GM18502 (cell line): ENCODE data around the gene KSR2.
"Not testable (repeated sequence)": the region's sequence is repeated elsewhere in the genome, so short reads cannot be mapped to it uniquely, and the experiment has no call there.

ENCODE experiments used
- ATAC-seq: cut with Tn5 transposase; IDR thresholded peaks from one replicate; pipeline ENCODE4 v1.9.1; 2021; ENCODE audit warnings: mild to moderate bottlenecking; ENCODE audit not compliant: unreplicated experiment, poor library complexity

The KSR2 gene

DNA sequence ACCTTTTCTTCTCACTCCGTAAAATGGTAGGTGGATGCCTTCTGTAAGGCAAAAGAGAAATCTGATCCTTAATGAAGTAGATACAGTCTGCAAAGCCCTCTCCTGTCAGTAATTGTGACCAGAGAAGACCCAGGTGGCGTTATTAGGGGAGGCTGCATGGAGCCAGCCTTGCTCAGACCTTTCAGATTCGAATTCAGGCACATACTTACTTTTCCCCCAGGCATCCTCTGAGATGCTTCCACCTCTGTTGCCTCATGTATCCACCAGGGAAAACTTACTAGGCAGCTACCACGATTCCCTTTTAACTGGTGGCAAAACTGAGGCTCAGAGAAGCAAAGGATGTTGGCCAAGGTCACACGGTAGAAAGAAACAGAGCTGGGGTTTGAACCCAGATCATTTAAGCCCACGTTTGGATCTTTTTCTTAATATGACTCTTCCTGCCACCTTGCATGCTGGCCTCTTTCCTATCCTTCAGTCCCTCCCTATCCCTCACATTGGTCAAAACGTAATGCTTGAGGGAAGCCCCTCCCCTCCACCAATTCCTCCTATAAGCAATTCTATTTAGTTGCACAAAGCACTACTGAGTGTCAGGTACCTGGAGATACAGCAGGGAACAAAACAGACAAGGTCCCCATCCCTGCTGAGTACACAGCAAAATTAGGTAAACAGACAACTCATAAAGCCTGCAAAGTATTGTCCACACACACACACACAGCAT is 179.4 kb downstream of the KSR2 start:
- ATAC-seq: no peak

DNA sequence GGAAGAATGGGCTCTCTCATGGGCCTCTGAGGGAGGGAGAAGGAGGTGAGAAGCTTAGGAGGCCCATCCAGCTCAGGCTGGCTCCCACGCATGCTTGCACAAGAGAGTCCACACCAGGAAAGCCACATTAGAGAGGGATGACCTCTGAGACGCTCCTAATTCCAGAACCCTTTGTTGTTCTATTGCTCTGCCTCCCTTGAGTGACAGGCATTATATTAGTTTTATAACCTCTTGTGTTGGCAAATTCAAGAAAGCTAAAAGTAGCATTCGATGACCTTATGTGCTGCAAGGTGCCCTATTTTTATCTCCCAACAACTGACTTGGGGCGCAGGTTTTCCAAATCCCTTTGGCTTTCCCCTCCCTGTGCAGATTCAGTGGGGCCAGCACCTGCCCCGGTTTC is 190.1 kb downstream of the KSR2 start:
- no peak for ATAC-seq

GRCh38 chr12:117774941-117775775 is 193.6 kb downstream of the KSR2 start:
- ATAC-seq: no peak

GRCh38 chr12:117768860-117769259 is 199.9 kb downstream of the KSR2 start:
- ATAC-seq: no peak

DNA sequence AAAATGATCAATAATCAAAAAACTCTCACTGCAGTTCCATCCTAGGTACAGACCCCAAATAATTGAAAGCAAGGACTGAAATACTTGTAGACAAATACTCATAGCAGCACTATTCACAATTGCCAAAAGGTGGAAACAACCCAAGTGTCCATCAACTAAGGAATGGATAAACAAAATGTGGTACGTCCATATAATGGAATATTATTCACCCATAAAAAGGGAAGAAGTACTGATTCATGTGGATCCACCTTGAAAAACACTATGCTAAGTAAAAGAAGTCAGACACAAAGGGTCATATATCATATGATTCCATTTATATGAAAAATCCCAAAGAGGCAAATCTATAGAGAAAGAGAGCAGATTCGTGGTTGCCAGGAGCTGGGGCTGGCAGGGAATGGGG is 202.8 kb downstream of the KSR2 start:
- no peak for ATAC-seq

DNA sequence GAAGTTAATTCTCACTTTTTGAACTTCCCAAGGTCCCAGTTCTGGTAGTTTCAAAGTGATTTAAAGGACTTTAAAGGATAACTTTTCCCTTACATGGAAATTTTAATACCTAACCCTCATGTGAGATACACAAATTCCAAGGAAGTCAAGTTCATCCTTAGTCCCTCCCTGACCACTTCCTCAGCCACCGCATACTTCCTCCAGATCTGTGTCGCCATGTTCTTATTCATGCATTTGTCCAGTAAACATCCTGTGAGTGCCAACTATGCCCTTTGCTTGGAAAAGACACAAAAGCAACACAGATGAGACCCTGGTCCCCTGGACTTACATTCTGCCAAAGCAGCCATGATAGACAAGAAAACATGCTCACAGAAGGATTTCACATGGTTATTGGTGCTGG is 206.6 kb downstream of the KSR2 start:
- no peak for ATAC-seq

GRCh38 chr12:117761528-117762100 is 207.2 kb downstream of the KSR2 start:
- no peak for ATAC-seq

DNA sequence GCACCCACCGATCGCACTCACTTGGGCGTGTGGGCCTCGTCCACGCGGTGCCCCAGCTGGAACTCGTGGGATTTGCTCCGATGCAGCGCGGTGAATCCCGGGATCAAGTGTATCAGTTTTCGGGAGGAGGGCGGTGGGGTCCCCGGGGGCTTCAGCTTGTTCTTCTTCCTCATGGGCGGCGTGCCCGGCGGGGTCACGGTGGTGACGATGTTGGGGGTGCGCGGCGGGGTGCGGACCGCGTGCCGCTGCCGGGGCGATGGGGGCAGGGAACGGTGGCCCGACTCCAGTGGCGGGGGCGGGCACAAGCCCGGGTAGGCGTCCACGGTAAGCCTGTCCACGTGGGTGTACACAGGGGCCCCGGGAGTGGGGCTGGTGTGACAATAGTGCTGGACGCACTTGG is 207.8 kb downstream of the KSR2 start:
- ATAC-seq: no peak

DNA sequence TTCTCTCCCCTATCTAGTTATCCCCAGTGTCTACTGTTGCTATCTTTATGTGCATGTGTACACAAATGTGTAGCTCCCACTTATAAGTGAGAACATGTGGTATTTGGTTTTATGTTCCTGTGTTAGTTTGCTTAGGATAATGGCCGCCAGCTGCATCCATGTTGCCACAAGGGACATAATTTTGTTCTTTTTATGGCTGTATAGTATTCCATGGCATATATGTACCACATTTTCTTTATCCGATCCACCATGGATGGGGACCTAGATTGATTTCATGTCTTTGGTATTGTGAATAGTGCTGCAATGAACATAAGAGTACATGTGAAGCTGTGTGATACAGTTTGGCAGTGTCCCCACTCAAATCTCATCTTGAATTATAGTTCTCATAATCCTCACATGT is 218.1 kb downstream of the KSR2 start:
- no peak for ATAC-seq

GRCh38 chr12:117749431-117749830 is 219.4 kb downstream of the KSR2 start:
- no peak for ATAC-seq

DNA sequence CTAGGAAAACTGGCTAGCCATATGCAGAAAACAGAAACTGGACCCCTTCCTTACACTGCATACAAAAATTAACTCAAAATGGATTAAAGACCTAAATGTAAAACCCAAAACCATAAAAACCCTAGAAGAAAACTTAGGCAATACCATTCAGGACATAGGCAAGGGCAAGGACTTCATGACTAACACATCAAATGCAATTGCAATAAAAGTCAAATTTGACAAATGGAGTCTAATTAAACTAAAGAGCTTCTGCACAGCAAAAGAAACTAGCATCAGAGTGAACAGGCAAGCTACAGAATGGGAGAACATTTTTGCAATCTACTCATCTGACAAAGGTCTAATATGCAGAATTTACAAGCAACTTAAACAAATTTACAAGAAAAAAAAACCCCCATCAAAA is 222.4 kb downstream of the KSR2 start:
- not testable (repeated sequence) for ATAC-seq

- ATAC-seq: no peak
Observed at GRCh38 chr12:117744418-117744817, 224.4 kb downstream of the KSR2 start.

DNA sequence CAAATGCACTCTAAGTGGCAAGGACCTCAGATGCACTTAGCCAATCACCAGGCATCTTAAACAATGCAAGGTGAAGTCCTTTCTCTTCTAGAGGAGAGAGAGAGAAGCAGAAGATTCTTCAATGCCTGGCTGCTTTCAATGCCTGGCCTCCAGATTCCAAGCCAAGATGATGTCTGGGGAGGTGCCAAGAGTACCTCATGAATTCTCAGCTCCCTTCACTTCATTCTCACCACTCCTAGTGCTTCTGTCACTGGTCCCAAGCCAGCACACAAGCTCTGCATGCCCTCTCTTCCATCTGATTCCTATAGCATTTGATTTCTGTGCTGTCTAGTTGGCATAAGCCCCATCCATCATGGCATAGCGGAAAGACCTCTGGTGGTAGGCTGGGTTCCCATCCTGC is 225.0 kb downstream of the KSR2 start:
- ATAC-seq: no peak

GRCh38 chr12:117742721-117743120 is 226.1 kb downstream of the KSR2 start:
- ATAC-seq: no peak

- ATAC-seq: no peak
Observed at GRCh38 chr12:117738233-117738632, 230.6 kb downstream of the KSR2 start.

- ATAC-seq: no peak
Observed at GRCh38 chr12:117733549-117733805, 235.3 kb downstream of the KSR2 start.

- no peak for ATAC-seq
Observed at GRCh38 chr12:117732761-117733548, 235.8 kb downstream of the KSR2 start.

DNA sequence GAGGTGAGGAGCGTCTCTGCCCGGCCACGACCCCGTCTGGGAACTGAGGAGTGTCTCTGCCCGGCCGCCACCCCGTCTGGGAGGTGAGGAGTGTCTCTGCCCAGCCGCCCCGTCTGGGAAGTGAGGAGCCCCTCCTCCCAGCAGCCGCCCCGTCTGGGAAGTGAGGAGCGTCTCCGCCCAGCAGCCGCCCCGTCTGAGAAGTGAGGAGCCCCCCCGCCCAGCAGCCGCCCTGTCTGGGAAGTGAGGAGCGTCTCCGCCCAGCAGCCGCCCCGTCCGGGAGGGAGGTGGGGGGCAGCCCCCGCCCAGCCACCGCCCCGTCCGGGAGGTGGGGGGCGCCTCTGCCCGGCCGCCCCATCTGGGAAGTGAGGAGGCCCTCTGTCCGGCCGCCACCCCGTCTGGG is 237.7 kb downstream of the KSR2 start:
- ATAC-seq: not testable (repeated sequence)

DNA sequence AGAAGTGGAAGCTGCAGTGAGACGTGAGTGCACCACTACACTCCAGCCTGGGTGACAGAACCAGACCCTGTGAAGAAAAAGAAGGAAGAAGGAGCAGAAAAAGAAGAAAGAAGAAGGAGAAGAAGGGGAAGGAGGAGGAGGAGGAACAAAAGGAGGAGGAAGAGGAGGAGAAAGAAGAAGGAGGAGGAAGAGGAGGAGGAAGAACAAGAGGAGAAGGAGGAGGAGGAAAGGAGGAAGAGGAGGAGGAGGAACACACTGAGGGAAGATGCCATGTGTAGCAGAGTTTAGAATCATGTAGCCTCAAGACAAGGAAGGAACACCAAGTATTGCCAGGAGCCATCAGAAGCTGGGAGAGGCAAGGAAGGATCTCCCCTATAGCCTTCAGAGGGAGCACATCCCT is 241.5 kb downstream of the KSR2 start:
- ATAC-seq: no peak

GRCh38 chr12:117724543-117724942 is 244.2 kb downstream of the KSR2 start:
- no peak for ATAC-seq

GRCh38 chr12:117718559-117718958 is 250.2 kb downstream of the KSR2 start:
- ATAC-seq: no peak
